Dendritic cell treated with granulocyte-macrophage colony-stimulating factor and Interleukin-4, amounts not matched to agents 40 ng/mL and 50 ng/mL, for 4 days (primary cell): ENCODE data around the gene SLC6A19.

Source experiments
- H3K27ac Mint-ChIP-seq: one replicate; pipeline ENCODE4 v1.8.0; 2022; ENCODE audit warnings: mild to moderate bottlenecking, mixed read lengths
- H3K27me3 Mint-ChIP-seq: one replicate; pipeline ENCODE4 v1.8.0; 2022; ENCODE audit warnings: mild to moderate bottlenecking, mixed read lengths
- H3K36me3 Mint-ChIP-seq: one replicate; pipeline ENCODE4 v1.8.0; 2022; ENCODE audit warnings: low read depth, mixed read lengths
- H3K4me1 Mint-ChIP-seq: one replicate; pipeline ENCODE4 v1.8.0; 2022; ENCODE audit warnings: low read depth, mixed read lengths
- H3K4me3 Mint-ChIP-seq: one replicate; pipeline ENCODE4 v1.8.0; 2022; ENCODE audit warnings: mild to moderate bottlenecking, moderate library complexity, mixed read lengths
- H3K9me3 Mint-ChIP-seq: one replicate; pipeline ENCODE4 v1.8.0; 2022; ENCODE audit warnings: mixed read lengths
- intact Hi-C: fragments of 100-400 bp; cut with micrococcal nuclease; formaldehyde crosslinking; loops from one replicate; pipeline ENCODE4 v1.15.0; 2022

The SLC6A19 gene

DNA sequence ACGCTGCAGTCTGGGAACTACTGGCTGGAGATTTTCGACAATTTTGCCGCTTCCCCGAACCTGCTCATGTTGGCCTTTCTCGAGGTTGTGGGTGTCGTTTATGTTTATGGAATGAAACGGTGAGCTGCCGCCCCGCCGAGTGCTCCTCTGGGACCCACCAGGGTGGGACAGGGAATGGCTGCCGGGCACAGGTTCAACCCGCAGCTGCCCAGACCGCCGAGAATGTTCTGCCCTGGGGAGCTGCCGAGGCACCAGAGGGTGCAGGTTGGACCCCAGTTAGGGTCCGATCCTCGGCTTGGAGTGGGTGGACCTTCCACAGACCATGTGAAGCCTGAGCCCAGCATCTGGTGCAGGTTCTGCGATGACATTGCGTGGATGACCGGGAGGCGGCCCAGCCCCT, 42.9 kb downstream of the SLC6A19 start:
- no peak overlapping the region for H3K4me3 Mint-ChIP-seq
- H3K9me3 Mint-ChIP-seq = no peaks in the 10 kb centered on the region
- no peaks in the 10 kb centered on the region for H3K36me3 Mint-ChIP-seq
- H3K4me1 Mint-ChIP-seq = no peaks in the 10 kb centered on the region
- no peak overlapping the region for H3K27ac Mint-ChIP-seq
- peaks cover 20% of the 10 kb centered on the region for H3K27me3 Mint-ChIP-seq
- intact Hi-C loops = no loop called here

- H3K4me1 Mint-ChIP-seq = no peaks in the 10 kb centered on the region
- intact Hi-C loops = no loop called here
- no peak overlapping the region for H3K27ac Mint-ChIP-seq
- H3K9me3 Mint-ChIP-seq = no peaks in the 10 kb centered on the region
- no peaks in the 10 kb centered on the region for H3K36me3 Mint-ChIP-seq
- no peak overlapping the region for H3K4me3 Mint-ChIP-seq
- H3K27me3 Mint-ChIP-seq = peaks cover 20% of the 10 kb centered on the region
Measured at GRCh38 chr5:1244976-1245375, 43.6 kb downstream of the SLC6A19 start.

- no peaks in the 10 kb centered on the region for H3K4me1 Mint-ChIP-seq
- H3K9me3 Mint-ChIP-seq = no peaks in the 10 kb centered on the region
- H3K27ac Mint-ChIP-seq = no peak overlapping the region
- no peak overlapping the region for H3K4me3 Mint-ChIP-seq
- peaks cover 20% of the 10 kb centered on the region for H3K27me3 Mint-ChIP-seq
- no peaks in the 10 kb centered on the region for H3K36me3 Mint-ChIP-seq
- intact Hi-C loops = no loop called here
Measured at GRCh38 chr5:1245905-1246576, 44.6 kb downstream of the SLC6A19 start.

GRCh38 chr5:1246711-1247431, 45.5 kb downstream of the SLC6A19 start:
- Mint-ChIP-seq H3K27me3 (peaks cover 20% of the 10 kb centered on the region), H3K4me3 (no peak overlapping the region), H3K36me3 (no peaks in the 10 kb centered on the region), H3K9me3 (no peaks in the 10 kb centered on the region), H3K27ac (no peak overlapping the region), H3K4me1 (no peaks in the 10 kb centered on the region)
- intact Hi-C loops = no loop called here

DNA sequence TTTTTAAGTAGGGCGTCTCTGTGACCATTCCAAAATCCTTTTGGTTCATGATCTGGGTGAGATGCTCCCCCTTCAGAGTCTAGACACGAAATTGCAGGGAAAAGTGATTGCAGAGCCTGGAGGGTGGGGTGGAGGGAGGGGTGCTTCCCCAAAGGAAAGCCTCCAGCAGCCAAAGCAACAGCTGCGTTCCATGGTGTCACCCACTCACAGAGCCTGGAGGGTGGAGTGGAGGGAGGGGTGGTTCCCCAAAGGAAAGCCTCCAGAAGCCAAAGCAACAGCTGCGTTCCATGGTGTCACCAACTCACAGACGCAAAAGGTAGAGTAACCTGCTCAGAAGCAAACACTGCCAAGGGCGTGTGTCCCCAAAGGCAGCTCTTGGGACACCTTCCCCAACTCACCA, 46.4 kb downstream of the SLC6A19 start:
- Mint-ChIP-seq H3K27ac (no peak overlapping the region), H3K4me1 (no peaks in the 10 kb centered on the region), H3K36me3 (no peaks in the 10 kb centered on the region), H3K4me3 (no peak overlapping the region), H3K9me3 (no peaks in the 10 kb centered on the region), H3K27me3 (peaks cover 20% of the 10 kb centered on the region)
- intact Hi-C loops = no loop called here

- Mint-ChIP-seq H3K4me3 (no peak overlapping the region), H3K27ac (no peak overlapping the region), H3K9me3 (no peaks in the 10 kb centered on the region), H3K4me1 (no peaks in the 10 kb centered on the region), H3K36me3 (no peaks in the 10 kb centered on the region), H3K27me3 (peaks cover 16% of the 10 kb centered on the region)
- intact Hi-C loops = no loop called here
Measured at GRCh38 chr5:1249366-1250280, 48.2 kb downstream of the SLC6A19 start.

GRCh38 chr5:1251678-1252580, 50.5 kb downstream of the SLC6A19 start:
- Mint-ChIP-seq H3K36me3 (no peaks in the 10 kb centered on the region), H3K4me3 (no peak overlapping the region), H3K27ac (no peak overlapping the region), H3K4me1 (no peaks in the 10 kb centered on the region), H3K9me3 (no peaks in the 10 kb centered on the region), H3K27me3 (peaks cover under 1% of the 10 kb centered on the region)
- intact Hi-C loops = no loop called here

DNA sequence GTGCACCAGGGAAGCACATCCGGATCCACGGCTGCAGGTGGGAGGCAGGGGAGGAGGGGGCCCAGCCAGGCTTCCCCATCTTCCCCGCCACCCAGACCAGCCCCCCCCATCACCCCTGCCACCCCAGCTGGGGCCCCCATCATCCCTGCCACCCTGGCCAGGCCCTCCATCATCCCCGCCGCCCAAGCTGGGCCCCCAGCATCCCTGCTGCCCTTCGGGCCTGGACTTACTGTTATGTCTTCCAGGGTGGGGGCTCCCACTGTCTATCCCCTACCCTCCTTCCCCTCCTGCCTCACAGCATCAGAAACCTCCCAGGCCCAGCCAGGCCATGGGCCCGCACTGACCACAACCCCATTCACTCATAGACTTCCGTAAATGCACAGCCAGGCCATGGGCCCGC, 51.3 kb downstream of the SLC6A19 start:
- no peaks in the 10 kb centered on the region for H3K9me3 Mint-ChIP-seq
- intact Hi-C loops = no loop called here
- no peaks in the 10 kb centered on the region for H3K36me3 Mint-ChIP-seq
- H3K4me3 Mint-ChIP-seq = no peak overlapping the region
- H3K27ac Mint-ChIP-seq = no peak overlapping the region
- no peaks in the 10 kb centered on the region for H3K4me1 Mint-ChIP-seq
- H3K27me3 Mint-ChIP-seq = no peaks in the 10 kb centered on the region

- H3K4me3 Mint-ChIP-seq = no peak overlapping the region
- H3K27ac Mint-ChIP-seq = no peak overlapping the region
- no peaks in the 10 kb centered on the region for H3K27me3 Mint-ChIP-seq
- no peaks in the 10 kb centered on the region for H3K36me3 Mint-ChIP-seq
- no peaks in the 10 kb centered on the region for H3K9me3 Mint-ChIP-seq
- intact Hi-C loops = no loop called here
- H3K4me1 Mint-ChIP-seq = no peaks in the 10 kb centered on the region
Measured at GRCh38 chr5:1253456-1254105, 52.2 kb downstream of the SLC6A19 start.

- Mint-ChIP-seq H3K27ac (no peak overlapping the region), H3K4me1 (no peaks in the 10 kb centered on the region), H3K36me3 (no peaks in the 10 kb centered on the region), H3K27me3 (no peaks in the 10 kb centered on the region), H3K4me3 (no peak overlapping the region), H3K9me3 (no peaks in the 10 kb centered on the region)
- intact Hi-C loops = no loop called here
Measured at GRCh38 chr5:1254196-1254595, 52.8 kb downstream of the SLC6A19 start.

DNA sequence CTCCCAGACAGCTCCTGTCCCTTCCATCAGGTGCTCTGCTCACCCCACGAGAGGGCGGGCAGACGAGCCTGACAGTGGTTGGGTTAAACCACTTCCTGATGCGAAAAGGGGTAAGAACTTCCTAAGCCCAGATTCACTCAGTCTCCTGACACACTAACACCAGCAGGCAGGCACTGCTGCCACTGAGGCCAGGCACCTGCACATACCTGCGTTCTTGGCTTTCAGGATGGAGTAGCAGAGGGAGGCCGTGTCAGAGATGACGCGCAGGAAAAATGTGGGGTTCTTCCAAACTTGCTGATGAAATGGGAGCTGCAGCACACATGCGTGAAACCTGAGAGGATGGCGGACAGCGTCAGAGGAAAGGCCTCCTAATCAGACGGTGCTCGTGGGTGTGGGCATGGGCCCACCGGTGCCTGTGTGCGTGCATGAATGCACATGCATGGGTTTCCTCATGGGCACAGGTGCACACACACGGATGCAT, 53.7 kb downstream of the SLC6A19 start:
- no peaks in the 10 kb centered on the region for H3K36me3 Mint-ChIP-seq
- H3K4me1 Mint-ChIP-seq = no peaks in the 10 kb centered on the region
- H3K27me3 Mint-ChIP-seq = no peaks in the 10 kb centered on the region
- H3K4me3 Mint-ChIP-seq = no peak overlapping the region
- H3K27ac Mint-ChIP-seq = no peak overlapping the region
- no peaks in the 10 kb centered on the region for H3K9me3 Mint-ChIP-seq
- intact Hi-C loops = no loop called here

DNA sequence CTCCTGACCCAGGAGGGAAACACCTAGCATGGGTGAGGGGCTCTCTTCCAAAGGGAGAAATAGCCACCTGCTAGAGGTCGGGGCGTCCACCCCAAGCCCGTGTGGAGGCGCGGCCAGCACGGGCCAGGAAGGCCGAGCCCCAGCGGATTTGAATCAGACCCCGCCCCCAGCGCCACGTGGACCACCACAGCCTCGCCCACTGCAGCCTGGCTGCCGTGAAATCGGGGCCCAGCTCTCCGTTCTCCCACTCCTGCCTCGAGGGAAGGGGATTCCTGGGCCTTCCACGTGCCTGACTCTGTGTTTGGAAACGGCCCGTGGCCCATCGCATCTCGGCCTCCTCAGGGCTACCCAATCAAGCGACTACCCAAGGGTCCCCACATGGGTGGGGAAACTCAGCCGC, 55.4 kb downstream of the SLC6A19 start:
- Mint-ChIP-seq H3K9me3 (peaks cover 3% of the 10 kb centered on the region), H3K27me3 (no peaks in the 10 kb centered on the region), H3K4me1 (no peaks in the 10 kb centered on the region), H3K27ac (no peak overlapping the region), H3K4me3 (no peak overlapping the region), H3K36me3 (no peaks in the 10 kb centered on the region)
- intact Hi-C loops = no loop called here

GRCh38 chr5:1257363-1257762, 56.0 kb downstream of the SLC6A19 start:
- H3K27ac Mint-ChIP-seq = no peak overlapping the region
- no peaks in the 10 kb centered on the region for H3K4me1 Mint-ChIP-seq
- no peak overlapping the region for H3K4me3 Mint-ChIP-seq
- no peaks in the 10 kb centered on the region for H3K27me3 Mint-ChIP-seq
- peaks cover 8% of the 10 kb centered on the region for H3K9me3 Mint-ChIP-seq
- intact Hi-C loops = no loop called here
- no peaks in the 10 kb centered on the region for H3K36me3 Mint-ChIP-seq
